GM20000 (cell line): ENCODE results near the gene XYLT1.

Source experiments
- DNase-seq: peaks from one replicate; pipeline ENCODE4 v3.0.0; 2012; ENCODE audit warnings: low spot score
- TF ChIP-seq, protein P1 (sequence below): IDR thresholded peaks from 2 replicates; pipeline ENCODE4 v1.5.1; 2012; ENCODE audit warnings: mild to moderate bottlenecking, control low read depth; ENCODE audit errors: extremely low read depth, missing control alignments

Gene XYLT1

DNA sequence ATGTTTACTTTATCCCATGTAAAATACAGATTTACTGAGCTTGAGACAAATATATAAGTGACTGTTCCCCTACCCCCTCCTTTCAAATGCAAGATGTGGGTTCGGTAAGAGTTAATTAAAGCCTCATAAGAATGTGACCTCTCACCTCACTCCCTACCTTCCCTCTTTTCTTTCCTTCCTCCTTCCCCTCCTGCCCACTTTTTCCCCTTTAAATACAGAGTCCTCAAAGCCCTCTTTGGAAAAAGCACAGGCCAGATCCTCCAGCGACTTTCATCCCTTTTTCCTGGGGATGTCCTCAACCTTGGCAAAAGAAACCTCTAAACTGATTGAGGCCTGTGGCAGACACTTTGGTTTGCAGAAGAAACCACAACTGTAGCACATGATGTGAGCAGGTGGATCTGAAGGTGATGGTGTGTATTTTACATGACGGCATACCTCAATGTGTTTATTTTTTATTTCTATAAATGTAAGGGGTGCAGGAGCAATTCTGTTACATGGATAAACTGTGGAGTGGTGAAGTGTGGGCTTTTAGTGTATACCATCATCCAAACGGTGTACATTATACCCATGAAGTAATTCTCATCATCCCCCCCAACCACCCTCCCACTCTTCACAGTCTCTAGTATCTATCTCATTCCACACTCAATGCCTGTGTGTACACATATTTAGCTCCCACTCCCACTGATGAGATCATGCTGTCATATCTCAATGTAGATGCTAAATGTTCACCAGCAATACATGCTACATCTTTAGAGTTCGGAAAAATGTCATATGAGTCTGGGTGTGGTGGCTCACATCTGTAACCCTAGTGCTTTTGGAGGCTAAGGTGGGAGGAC, 77.7 kb downstream of the XYLT1 start:
- no peak for DNase-seq
- TF ChIP-seq, protein P1, sequence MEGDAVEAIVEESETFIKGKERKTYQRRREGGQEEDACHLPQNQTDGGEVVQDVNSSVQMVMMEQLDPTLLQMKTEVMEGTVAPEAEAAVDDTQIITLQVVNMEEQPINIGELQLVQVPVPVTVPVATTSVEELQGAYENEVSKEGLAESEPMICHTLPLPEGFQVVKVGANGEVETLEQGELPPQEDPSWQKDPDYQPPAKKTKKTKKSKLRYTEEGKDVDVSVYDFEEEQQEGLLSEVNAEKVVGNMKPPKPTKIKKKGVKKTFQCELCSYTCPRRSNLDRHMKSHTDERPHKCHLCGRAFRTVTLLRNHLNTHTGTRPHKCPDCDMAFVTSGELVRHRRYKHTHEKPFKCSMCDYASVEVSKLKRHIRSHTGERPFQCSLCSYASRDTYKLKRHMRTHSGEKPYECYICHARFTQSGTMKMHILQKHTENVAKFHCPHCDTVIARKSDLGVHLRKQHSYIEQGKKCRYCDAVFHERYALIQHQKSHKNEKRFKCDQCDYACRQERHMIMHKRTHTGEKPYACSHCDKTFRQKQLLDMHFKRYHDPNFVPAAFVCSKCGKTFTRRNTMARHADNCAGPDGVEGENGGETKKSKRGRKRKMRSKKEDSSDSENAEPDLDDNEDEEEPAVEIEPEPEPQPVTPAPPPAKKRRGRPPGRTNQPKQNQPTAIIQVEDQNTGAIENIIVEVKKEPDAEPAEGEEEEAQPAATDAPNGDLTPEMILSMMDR = no peak

DNA sequence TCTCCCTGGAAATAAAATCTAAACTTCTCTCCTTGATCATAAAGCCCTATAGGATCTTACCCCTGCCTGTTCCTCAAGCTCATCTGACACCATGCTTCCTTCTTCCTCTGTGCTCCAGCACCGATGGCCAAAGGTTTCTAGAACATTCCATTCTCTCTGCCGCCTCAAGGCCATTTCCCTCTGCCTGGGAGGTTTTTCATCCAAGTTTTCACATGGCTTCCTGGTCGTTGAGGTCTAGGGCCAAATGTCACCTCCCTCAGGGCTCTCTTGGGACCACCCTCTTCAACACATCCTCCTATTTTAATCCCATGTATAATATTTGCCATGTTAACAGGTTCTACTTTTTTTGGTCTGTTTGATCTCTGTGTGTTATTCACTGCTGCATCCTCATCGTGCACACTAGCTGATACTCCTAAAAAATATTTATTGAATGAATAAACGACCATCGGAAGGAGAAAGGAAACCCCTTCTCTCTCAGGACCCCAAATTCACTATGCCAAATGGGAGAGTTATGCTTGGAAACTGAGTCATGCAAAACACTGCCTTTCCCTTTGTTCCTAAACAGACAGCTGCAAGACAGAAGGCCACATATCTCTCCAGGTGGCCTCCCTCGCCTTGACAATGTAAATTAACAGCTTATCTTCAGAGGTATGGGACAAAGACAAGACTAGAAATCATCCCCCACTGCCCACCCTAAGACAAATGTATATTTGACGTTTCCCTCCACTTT, 78.5 kb downstream of the XYLT1 start:
- TF ChIP-seq, protein P1 = no peak
- DNase-seq = no peak

DNA sequence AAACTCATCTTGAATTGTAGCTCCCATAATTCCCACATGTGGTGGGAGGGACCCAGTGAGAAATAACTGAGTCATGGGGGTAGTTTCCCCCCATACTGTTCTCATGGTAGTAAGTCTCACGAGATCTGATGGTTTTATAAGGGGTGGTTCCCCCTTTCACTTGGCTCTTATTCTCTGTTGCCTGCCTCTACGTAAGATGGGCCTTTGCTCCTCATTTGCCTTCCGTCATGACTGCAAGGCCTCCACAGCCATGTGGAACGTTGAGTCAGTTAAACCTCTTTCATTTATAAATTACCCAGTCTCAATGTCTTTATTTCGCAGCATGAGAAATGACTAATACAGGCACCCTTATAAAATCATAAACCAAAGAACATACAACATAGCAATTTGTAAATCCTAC, 79.0 kb downstream of the XYLT1 start:
- DNase-seq = no peak
- TF ChIP-seq, protein P1 = no peak

DNA sequence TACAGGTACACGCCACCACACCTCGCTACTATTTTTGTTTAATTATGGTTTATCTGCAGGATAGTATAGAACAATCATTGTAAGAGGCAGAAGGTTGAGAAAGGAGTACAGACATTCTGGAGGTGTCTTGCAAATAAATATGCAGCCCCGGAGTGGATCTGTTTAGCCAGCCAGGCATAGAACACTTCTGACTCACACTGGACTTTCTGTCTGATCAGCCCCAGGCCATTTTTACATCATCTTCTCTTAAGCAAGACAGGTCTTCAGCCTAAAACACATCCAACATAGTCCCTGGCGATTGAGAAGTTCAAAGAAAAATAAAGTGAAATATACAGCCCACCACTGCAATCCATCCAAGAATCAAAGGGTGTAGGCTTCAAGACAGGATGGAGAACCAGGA, 81.4 kb downstream of the XYLT1 start:
- TF ChIP-seq, protein P1 = no peak
- DNase-seq = no peak

DNA sequence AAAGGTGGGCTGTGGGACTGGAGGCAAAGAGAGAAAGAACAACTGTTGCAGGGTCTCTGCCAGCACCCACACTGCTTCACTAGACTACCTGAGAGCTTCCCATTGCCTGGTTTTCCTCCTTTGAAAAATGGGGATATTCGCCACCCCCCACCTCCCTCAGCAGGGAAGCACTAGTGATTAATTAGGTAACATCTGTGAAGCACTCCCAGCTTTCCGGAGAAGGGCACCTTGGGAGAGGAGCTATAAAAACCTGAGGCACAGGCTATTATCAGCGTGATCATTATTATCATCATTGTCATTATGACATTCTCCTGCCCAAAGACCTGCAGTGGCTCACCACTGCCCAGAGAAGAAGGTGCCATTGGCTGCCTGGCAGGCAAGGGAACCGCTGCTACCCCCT, 83.5 kb downstream of the XYLT1 start:
- DNase-seq = no peak
- TF ChIP-seq, protein P1 = no peak

DNA sequence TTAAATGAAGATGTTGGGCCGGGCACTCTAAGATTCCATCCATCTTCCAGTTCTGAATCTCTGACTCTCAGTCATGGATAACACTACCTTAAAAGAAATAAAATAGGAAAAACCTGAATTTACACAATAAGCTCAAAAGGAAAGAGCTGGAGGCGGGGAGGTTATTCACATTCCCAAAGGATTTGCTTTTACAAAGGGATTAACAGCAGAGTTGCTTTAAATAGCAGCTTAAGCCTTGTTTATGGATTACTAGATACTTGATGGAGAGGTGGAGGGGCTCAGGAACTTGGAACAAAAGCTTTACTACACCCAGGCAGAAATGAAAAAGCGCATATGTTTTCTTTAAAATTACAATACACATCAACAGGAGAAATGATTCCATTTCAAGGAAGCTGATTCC, 84.5 kb downstream of the XYLT1 start:
- DNase-seq = no peak
- TF ChIP-seq, protein P1 = no peak

DNA sequence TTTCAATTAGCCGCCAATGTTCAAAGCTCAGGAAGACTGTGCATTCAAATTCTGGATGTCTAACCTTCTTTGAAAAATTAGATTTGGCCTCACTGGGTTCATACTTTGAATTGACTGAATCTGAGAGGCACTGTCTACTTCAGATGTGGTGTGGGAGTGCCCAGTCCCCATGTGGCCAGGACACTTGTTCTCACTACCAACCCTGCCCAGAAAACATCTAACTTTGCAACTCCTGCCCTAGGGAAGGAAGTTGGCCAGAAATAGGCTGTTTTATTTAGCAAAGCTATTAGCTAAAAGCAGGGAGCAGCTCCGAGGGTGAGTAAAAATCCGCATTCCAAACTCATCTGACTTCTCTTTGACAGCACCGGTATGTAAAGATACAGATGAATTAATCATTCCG, 86.3 kb downstream of the XYLT1 start:
- DNase-seq = no peak
- TF ChIP-seq, protein P1 = no peak
